Ectodermal cell (in vitro differentiated cells): ENCODE measurements around the gene PHOX2B. TPM values are rescaled to one million over a fixed set of nuclear protein-coding genes. Genes with fewer than 3 reads are reported as not detected.

Experiments
- H3K27ac ChIP-seq: 2 replicates; pipeline ENCODE4 v1.7.0; 2013; ENCODE audit warnings: mild to moderate bottlenecking, low read depth, low read length; ENCODE audit not compliant: insufficient read depth, poor library complexity, severe bottlenecking
- H3K27me3 ChIP-seq: 2 replicates; pipeline ENCODE4 v1.7.0; 2013; ENCODE audit warnings: mild to moderate bottlenecking, low read length; ENCODE audit not compliant: insufficient read depth, control insufficient read depth, poor library complexity, severe bottlenecking
- H3K36me3 ChIP-seq: one replicate; pipeline ENCODE4 v1.7.0; 2013; ENCODE audit warnings: low read length; ENCODE audit not compliant: control insufficient read depth, insufficient read depth
- H3K4me1 ChIP-seq: one replicate; pipeline ENCODE4 v1.7.0; 2013; ENCODE audit warnings: low read length; ENCODE audit not compliant: control insufficient read depth, insufficient read depth
- H3K4me3 ChIP-seq: 2 replicates; pipeline ENCODE4 v1.7.0; 2013; ENCODE audit warnings: low read depth, low read length, control low read depth; ENCODE audit not compliant: insufficient read depth
- H3K9me3 ChIP-seq: 2 replicates; pipeline ENCODE4 v1.7.0; 2013; ENCODE audit warnings: mild to moderate bottlenecking, low read length, moderate library complexity; ENCODE audit not compliant: control insufficient read depth
- WGBS, 2 experiments: methylation state at CpG; one replicate each; pipeline ENCODE4 v1.1.7; 2013; ENCODE audit warnings: missing lambda C conversion rate in 2 of 2; 5-methylcytosine and 5-hydroxymethylcytosine counted together
- polyA plus RNA-seq, 4 experiments: library from polyadenylated mRNA; stranded (reverse); fragments of 50-300 nt; gene quantifications; one replicate each; pipeline ENCODE4 v1.2.3, GENCODE V29; 2013

The PHOX2B gene
- 0.13 TPM for polyA plus RNA-seq (2013, experiment 1 of 4)
- not detected for polyA plus RNA-seq (2013, experiment 2 of 4)
- polyA plus RNA-seq (2013, experiment 3 of 4): 0.59 TPM
- polyA plus RNA-seq (2013, experiment 4 of 4): 0.73 TPM

DNA sequence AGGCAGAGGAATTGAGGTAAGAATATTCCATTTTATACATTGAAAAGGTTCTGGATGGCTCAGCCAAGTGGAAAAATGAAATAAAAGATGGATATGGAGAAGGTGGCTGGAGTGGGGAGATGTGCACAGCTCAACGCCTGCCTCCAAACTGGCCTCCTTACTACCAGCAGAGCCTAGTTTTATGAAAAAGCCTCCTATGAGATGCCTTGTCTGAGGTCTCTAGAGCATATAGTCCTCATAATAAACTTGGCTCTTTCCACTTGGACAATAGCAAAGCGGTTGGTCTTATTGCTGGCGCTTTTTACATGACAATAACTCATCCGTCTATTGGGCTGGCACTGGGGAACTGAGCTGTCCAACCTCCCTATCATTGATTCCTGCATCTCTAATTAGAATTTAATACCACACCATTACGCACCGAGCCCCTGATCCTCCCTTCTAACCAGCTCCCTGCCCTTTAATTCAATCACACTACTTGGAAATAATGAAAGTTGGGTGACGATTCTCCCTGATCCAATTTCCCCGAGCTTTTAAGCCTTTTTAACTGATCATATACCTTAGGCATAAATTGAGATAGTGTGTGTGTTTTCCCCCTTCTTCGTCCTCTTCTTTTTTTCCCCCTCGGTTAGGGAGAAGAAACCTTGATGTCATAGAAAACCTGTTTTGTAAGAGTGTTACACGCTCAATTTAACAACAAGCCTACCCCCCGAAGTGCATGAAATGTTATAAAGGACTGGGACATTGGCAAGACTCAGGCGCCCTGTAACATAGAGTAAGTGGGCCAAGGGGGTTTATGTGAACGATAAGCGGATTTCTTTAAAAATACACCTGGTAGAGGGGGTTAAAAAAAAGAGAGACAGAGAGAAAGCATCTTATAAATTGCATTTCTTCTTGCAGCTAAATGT lies at the start of gene PHOX2B:
Gene PHOX2B (minus strand): TSS at position 155 of the 905 bp plus-strand sequence. CDS start 115 bp downstream, at position 40.
- peaks cover 100% of the 10 kb centered on the region for H3K27me3 ChIP-seq
- no peaks in the 10 kb centered on the region for H3K9me3 ChIP-seq
- H3K27ac ChIP-seq: no peak within 1 kb of the TSS
- 1 to 4% methylated on average over 10 to 11 of the region's 15 CpGs for WGBS, 2 experiments
- H3K36me3 ChIP-seq: no peaks in the 10 kb centered on the region
- no peak within 1 kb of the TSS for H3K4me3 ChIP-seq
- peaks cover 31% of the 10 kb centered on the region for H3K4me1 ChIP-seq

DNA sequence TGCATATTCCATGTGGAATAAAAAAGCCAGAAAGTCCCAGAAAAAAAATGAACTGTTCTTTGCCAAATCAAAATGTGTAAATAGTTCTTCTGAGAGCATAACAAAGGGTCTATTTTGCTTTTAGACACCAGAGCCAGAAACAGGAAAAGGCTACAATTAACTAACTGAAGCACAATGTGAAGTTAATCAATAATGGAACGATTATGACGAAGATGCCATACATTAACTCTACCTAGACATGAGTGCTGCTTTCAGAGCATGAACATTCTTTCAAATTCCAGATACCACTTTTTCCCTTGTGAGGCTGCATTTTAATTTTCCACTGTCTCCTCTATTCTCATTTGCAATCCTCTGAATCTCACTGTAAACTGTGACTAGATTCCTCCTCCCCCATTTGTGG lies 48.7 kb upstream of the PHOX2B start:
- no peak overlapping the region for H3K27ac ChIP-seq
- no peak overlapping the region for H3K4me3 ChIP-seq
- 89 to 96% methylated on average over 2 of the region's 2 CpGs for WGBS, 2 experiments
- no peaks in the 10 kb centered on the region for H3K36me3 ChIP-seq
- H3K4me1 ChIP-seq: peaks cover 17% of the 10 kb centered on the region
- no peaks in the 10 kb centered on the region for H3K27me3 ChIP-seq
- no peaks in the 10 kb centered on the region for H3K9me3 ChIP-seq

DNA sequence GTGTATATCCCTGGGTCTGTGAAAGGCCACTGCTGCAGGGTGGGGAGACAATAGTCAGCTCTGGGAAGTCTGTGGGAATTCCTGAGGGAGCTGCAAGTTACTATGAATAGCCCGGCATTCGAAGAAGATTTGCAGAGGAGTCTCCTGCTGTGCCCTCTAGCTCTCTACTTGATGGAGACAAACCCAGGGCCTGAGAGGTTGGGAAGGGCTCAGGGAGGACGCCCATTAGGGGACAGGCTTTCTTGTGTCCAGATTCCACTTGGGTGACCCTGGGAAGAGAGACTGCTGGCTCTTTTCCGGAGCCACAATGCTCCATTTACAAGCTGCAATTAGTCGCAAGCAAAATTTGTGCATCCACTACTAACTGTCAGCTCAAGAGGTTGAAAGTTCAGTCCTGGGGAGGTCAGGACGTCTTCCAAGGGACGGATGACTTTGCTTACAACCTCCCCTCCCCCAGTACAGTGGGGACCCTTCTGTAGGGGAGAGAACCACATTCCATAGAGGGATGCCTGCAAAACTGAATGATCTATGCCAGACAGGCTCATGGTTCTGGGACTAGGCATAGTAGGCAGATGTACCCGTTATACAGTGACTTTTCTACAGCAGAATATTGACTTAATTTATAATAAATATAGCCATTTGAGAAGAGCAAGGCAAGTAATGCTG lies 48.2 kb upstream of the PHOX2B start:
- H3K27ac ChIP-seq: no peak overlapping the region

DNA sequence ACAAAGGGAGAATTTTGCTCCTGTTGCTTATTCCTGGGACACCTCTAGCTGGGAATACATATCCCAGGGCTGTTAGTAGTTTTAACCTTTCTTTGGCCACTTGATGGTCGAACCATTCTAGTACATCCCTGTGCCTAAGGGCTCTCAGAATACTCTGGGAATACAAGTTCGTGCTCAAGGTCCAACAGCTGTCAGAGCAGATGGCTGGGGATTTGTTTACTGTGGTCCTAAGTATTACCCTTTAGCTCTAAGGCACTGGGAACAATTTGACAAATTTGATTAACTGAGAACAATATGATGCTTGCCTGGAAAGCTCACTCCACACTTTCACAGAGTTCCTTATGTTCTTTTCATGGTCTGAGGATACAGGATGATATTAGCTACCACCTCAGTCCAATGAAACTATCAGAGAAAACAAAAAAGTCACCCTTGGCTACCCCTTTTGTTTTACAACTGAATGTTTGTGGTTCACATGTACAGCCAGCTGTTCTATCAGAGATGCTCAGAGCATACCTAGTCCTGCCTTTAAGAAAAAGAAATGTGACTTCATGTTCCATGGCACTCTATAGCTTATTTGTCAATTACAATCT lies 47.4 kb upstream of the PHOX2B start:
- 59 to 69% methylated on average over 2 of the region's 2 CpGs for WGBS, 2 experiments
- no peaks in the 10 kb centered on the region for H3K36me3 ChIP-seq
- no peaks in the 10 kb centered on the region for H3K9me3 ChIP-seq
- no peak overlapping the region for H3K27ac ChIP-seq
- H3K4me3 ChIP-seq: no peak overlapping the region
- H3K27me3 ChIP-seq: no peaks in the 10 kb centered on the region
- H3K4me1 ChIP-seq: peaks cover 17% of the 10 kb centered on the region

More for the DNA sequence above, 48.2 kb upstream of the PHOX2B start:
- H3K36me3 ChIP-seq: no peaks in the 10 kb centered on the region
- 7 to 8% methylated on average over 8 of the region's 8 CpGs for WGBS, 2 experiments
- H3K4me1 ChIP-seq: peaks cover 17% of the 10 kb centered on the region
- H3K27me3 ChIP-seq: no peaks in the 10 kb centered on the region
- no peaks in the 10 kb centered on the region for H3K9me3 ChIP-seq
- no peak overlapping the region for H3K4me3 ChIP-seq

DNA sequence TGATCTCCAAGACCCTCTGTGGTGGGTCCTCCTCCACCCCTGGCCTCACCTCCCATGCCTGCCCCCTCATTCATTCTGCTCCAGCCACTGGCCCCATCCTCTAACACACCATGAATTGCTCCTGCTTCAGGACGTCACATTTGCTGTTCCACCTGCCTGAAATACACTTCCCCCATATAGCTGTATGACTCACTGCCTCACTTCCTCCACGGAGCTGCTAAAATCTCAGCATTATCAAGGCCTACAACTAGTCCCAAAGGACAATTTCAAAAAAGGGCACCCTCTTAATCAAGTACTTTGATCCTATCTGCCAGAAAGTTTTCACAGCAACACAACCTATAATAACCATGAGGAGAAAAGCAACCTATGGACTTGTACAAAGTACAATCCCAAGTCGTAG lies 43.6 kb upstream of the PHOX2B start:
- peaks cover 22% of the 10 kb centered on the region for H3K4me1 ChIP-seq
- H3K9me3 ChIP-seq: no peaks in the 10 kb centered on the region
- H3K4me3 ChIP-seq: no peak overlapping the region
- H3K36me3 ChIP-seq: no peaks in the 10 kb centered on the region
- no peak overlapping the region for H3K27ac ChIP-seq
- 80 to 81% methylated on average over 3 of the region's 3 CpGs for WGBS, 2 experiments
- H3K27me3 ChIP-seq: no peaks in the 10 kb centered on the region

DNA sequence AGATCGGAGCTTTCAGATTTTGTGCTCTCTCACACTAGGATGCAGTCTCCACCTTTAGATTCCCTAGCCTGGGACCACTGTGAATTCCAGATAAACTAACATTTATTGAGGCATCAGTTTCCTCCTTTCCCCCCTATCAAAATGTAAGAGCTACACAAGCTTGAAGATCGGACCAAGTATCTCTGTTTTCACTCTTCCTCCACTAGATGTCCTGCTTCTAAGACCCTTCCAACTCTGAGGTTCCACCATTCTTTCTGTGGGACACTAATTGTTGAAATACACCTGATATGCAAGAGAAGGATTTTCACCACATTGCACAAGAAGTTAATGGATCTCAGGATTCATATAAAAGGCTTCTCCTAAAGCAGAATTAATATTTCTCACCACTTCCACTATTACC lies 43.0 kb upstream of the PHOX2B start:
- no peak overlapping the region for H3K27ac ChIP-seq
- peaks cover 15% of the 10 kb centered on the region for H3K4me1 ChIP-seq
- no peaks in the 10 kb centered on the region for H3K9me3 ChIP-seq
- no peaks in the 10 kb centered on the region for H3K36me3 ChIP-seq
- 84 to 89% methylated on average over 2 of the region's 2 CpGs for WGBS, 2 experiments
- H3K4me3 ChIP-seq: no peak overlapping the region
- no peaks in the 10 kb centered on the region for H3K27me3 ChIP-seq

DNA sequence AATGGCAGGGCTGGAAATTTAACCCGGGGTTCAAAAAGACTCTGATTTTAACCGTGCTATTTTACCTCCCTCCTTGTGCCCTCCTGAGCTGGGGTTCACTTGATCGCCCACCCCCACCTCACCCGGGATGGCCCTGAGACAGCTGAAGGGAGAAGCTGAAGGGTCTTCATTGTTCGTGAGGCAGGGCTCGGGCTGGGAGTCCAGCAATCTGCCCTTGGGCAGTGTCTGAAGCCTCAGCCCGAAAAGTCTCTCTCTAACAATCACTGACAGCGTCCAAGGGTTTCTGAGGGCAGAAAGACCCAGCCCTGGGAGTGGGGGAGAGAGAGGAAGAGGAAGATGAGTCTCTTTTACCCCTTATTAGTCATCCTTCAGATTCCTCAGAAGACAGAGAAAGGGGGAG lies 39.4 kb upstream of the PHOX2B start:
- no peak overlapping the region for H3K4me3 ChIP-seq
- no peaks in the 10 kb centered on the region for H3K36me3 ChIP-seq
- 71 to 77% methylated on average over 7 to 8 of the region's 8 CpGs for WGBS, 2 experiments
- H3K9me3 ChIP-seq: no peaks in the 10 kb centered on the region
- no peak overlapping the region for H3K27ac ChIP-seq
- H3K27me3 ChIP-seq: no peaks in the 10 kb centered on the region
- H3K4me1 ChIP-seq: peaks cover 8% of the 10 kb centered on the region

DNA sequence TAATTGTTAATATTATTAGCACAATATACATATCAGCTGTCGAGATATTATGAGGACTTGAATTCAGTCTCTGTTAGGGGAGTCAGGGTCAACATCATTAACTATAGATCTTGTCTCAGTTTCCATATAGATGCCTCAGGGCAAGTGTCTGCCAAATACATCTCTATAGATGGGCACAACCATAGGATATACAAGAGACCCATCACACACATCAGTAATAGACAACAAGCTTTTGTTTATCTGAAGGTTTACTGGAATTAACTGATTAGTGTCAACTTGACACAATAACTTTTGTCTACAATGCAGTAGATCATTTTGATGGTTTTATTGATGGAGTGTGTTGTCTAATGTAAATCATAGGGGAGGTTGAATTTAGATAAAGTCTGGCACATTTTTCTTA lies 37.1 kb upstream of the PHOX2B start:
- Histone ChIP-seq H3K9me3 (no peaks in the 10 kb centered on the region), H3K27me3 (no peaks in the 10 kb centered on the region), H3K36me3 (no peaks in the 10 kb centered on the region), H3K4me3 (no peak overlapping the region), H3K27ac (no peak overlapping the region), H3K4me1 (peaks cover 8% of the 10 kb centered on the region)
- 100% methylated on average over 1 of the region's 1 CpG; no CpG with 5 or more reads in 1 of the 2 experiments for WGBS, 2 experiments

DNA sequence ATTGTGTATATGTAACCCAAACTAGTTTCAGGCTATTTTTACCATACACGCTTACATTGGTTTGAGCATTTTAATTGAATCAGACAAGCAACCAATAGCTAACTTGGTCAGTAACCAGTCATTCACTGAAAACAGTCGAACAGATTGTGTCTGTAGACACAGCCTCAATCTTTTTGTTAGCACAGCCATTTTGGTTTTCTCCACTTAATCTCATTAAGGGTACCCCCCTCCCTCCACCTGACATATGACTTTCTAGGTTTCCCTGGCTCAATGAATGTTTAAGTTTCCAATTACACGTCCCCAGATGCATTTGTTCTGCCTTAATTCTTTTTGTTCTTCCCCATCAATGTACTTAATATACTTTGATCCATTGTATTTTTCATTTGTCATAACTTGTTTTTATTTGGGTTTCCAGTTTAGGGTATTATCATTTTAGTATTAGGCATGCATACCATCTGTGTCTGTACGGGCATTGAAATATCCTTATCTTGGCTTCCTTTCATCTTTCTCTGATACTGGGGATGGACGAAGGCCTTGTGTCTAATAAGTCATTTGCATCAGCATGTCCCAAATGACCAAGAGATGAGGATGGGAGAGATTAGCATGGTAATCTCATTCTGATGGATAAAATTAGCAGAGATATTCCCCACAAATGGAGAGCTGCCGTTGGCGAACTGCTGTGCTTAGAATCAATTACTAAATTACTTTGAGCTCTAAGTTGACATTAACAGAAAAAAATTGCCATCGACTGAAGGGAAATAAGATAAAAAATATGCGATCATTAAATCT lies 35.9 kb upstream of the PHOX2B start:
- H3K9me3 ChIP-seq: no peaks in the 10 kb centered on the region
- H3K4me3 ChIP-seq: no peak overlapping the region
- no peaks in the 10 kb centered on the region for H3K27me3 ChIP-seq
- no peak overlapping the region for H3K27ac ChIP-seq
- peaks cover 8% of the 10 kb centered on the region for H3K4me1 ChIP-seq
- H3K36me3 ChIP-seq: no peaks in the 10 kb centered on the region
- 94 to 96% methylated on average over 9 of the region's 9 CpGs for WGBS, 2 experiments
